GM18520 (cell line): Measurements from ENCODE around the gene SPSB1.

Experiments
- ATAC-seq: cut with Tn5 transposase; IDR thresholded peaks from one replicate; pipeline ENCODE4 v1.9.1; 2021; ENCODE audit not compliant: unreplicated experiment

The SPSB1 gene

GRCh38 chr1:9278585-9279153, 14.0 kb upstream of the SPSB1 start:
- no peak for ATAC-seq

GRCh38 chr1:9279172-9279840, 13.4 kb upstream of the SPSB1 start:
- ATAC-seq = no peak

DNA sequence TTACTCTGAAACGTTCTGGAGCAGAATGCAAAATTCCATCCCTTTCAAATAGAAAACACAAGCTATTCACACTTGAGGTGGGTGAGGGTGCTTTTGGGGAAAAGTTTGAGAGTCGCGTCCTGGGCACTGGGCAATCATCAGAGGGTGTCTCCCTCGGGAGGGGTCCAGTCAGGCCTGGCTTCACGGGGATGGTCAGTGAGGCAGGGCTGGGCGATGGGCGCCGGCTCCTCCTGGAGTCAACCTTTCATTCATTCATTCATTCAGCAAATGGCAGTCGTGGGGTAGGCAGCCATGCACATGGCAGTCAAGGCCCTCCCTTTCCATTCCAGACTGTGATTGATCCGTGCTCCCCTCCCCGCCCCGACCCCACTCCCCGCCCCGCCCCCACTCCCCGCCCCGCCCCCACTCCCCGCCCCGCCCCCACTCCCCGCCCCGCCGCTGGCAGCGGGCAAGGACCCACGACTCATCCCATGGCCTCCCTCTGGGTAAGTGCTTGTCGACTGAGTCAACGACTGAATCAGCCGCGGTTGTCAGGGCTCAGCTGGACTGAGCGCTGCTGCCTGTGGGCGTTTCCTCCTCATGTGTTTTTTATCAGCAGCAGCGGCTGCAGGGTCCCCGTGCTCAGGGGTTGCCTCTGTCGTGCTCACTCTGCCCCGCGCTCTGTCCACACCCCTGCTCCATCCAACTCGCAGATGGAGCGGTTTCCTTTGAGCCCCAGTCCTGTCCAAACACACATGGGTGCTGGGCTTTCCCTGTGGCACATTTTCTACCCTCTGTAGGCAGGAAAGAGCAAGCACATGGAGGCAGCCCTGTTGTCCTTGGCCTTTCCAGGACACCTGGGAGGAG, 12.5 kb upstream of the SPSB1 start:
- no peak for ATAC-seq

DNA sequence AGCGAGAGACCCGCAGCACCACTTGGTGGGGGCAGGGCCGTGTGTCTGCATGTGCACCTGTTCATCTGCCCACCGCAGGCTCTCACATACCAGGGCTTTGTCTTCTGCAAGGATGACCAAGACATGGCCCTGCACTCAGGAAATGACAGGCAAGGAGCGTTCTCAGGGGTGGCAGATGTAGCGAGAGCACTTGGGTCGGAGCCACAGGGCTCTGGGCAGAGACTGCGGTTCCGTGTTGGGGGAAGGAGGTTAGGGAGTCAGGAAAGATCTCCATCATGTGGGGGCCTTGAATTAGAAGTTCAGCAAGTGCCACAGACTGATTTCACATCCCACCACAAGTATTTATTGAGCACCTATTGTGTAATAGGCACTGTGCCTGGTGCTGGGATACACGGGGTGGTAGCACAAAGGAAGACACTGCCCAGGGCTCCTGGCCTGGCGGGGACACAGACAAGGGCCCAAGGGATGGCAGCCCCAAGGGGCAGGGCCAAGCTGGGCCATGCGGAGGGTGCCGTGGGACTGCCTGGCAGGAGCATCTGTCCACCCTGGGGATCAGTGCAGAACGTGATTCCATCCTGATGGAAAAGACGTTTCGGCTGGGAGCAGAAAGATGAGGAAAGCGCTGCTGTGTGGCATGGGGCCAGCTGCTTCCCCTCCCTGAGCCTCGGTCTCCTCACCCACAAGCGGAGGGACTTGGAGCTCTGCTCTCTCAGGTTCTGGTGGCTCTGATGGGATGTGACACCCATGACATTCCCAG, 11.4 kb upstream of the SPSB1 start:
- no peak for ATAC-seq

DNA sequence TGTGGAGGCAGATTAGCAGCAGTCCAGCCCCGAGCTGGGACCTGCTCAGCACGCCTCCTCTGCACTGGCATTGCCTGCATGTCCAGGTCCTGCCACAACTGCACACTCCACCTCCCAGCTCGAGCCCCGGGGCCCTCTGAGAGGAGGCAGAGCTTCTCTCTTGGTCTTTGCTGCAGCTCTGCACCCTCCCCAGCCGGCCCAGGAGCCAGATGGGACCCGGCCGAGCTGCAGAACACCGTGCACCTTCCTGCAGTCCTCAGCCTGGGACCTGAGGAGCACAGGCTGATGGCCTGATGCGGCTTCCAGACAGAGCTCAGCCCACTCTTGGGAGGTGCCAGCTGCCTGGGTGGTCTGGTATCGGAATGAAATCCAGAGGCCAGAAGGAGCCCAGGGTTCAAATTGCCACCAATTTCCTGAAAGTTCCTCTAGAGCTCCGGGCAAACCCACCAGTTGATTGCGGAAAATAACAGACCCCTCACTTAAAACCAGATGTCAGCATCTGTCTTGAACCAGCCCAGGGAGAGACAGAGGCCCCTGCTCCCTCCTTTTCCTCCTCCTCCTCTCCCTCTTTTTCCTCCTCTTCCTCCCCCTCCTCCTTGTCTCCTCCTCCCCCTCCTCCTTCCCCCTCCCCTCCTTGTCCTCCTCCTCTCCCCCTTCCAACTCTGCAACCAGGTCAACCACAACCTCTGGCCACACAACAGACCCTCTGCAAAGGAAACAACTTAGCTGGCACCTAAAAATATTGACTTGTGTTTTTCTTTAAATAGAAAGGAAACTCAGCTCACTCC, 10.6 kb upstream of the SPSB1 start:
- no peak for ATAC-seq

GRCh38 chr1:9282696-9282955, 10.1 kb upstream of the SPSB1 start:
- ATAC-seq = no peak

GRCh38 chr1:9284061-9284460, 8.6 kb upstream of the SPSB1 start:
- no peak for ATAC-seq

DNA sequence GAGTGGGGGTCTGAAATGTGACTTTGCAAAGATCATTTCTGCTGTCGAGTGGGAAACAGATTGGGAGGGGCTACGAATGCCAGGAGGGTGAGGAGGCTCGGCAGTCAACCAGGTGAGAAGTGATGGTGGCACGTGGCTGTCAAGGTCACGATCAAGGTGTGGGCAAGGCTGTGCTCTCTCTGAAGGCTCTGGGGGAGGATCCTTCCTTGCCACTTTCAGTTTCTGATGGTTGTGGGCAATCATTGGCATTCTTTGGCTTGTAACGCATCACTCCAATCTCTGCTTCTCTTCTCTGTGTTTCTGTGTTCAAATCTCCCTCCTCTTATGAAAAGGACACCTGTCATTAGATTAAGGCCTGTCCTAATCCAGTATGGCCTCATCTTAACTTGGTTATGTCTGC, 6.1 kb upstream of the SPSB1 start:
- ATAC-seq = no peak

- ATAC-seq = no peak
These were observed 3.6 kb upstream of the SPSB1 start for GRCh38 chr1:9289090-9289534.

GRCh38 chr1:9289711-9290485, 2.8 kb upstream of the SPSB1 start:
- no peak for ATAC-seq

GRCh38 chr1:9291914-9292360, 757 bp upstream of the SPSB1 start:
- no peak for ATAC-seq

DNA sequence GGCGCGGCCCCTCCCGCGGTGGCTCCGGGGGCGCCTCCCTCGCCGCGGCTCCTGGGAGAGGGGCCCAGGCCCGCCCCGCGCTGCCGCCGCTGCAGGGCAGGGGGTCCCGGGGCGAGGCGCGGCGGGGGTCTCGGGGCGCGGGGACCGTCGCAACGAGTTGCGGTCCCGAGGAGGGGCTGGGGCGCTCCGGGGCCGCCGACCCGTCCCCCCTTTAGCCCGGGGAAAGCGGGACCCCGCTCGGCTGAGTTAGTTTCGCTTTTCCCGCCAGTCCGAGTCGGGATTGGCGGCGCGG, 493 bp downstream of the SPSB1 start:
- no peak for ATAC-seq

DNA sequence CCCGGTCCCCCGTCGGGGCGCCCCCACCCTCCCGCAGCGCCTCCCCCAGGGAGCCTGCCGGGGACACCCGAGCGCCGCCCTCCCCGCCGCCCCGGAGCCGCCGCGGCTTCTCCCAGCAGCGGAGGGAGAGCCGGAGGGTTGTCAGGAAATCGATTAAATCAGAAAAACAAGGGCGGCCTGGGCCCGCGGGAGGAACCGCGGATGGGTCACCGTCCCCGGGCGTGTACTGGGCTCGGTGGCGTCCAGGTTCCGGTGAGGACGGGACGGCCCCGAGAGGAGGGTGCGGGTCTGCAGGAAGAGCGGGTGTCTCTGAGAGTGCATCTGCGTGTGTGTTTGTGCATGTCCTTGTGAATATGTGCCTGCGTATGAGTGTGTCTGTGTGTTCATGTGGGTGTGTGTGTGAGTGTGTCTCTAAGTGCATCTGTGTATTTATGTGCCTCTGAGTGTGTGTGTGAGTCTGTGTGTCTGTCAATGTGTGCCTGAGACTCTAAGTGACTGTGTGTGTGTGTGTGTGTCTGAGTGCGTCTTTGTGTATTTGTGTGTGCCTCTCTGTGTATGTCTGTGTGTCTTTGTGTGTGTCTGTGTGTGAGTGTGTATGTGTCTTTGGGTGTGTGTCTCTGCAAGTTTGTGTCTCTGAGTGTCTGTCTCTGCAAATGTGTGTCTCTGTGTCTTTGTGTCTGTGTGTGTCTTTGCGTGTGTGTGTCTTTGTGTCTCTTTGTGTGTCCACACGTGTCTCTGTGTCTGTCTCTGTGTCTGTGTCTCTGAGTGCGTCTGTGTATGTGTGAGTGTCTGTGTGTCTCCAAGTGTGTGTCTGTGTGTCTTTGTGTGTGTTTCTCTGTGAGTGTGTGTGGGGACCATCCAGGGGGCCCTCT, 1.1 kb downstream of the SPSB1 start:
- no peak for ATAC-seq

DNA sequence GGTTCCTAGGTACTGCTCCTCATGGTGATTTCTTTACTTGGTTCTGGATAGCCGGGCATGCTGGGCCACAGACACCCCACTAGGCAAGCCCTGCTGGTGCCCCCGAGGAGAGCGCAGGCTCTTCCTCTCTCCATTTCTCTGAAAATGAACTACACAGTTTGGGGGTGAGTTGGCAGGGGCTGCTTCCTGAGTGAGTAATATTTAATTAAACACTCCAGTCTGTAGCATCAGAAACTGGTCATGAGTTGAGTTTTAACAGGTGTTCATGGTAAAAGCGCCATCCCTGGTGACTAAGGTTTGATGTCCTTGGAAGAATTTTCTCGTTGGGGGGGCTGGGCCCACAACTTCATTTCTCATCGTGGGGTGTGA, 1.7 kb downstream of the SPSB1 start:
- no peak for ATAC-seq

DNA sequence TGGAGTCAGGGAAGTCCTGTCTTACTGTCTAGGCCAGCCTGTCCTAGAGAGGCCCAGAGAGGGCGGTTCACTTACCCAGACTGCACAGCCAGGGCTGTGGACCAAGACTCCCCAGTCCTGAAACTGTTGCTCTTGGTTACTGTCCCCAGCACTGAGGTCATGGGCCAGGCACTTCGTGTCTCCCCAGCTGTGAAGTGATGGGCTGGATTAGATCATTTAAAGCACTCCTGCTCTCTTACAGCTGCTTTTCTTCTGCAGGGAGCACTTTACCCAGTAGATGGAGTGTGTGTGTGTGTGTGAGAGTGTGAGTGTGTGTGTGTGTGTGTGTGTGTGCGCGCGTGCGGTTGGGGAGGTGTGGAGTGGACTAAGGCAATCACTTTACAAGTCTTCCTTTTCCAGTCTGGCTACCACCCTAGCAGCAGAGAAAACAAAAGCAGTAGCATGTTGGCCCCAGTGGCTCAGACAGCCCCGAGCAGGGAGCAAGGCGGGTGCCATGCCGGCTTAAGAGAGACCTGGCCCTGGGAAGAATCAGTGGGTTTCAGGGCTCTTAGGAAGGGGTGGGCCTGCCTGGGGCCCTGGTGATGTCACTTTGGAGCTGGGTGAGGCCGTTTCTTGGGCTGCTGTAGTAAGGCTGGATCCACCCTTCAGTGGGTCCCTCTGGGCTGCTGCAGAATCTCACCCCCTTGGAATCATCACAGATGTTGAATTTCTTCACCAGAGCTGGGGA, 2.4 kb downstream of the SPSB1 start:
- ATAC-seq = no peak

GRCh38 chr1:9295884-9296283, 3.2 kb downstream of the SPSB1 start:
- no peak for ATAC-seq

GRCh38 chr1:9296850-9297249, 4.2 kb downstream of the SPSB1 start:
- ATAC-seq = no peak

- ATAC-seq = no peak
These were observed 5.1 kb downstream of the SPSB1 start for GRCh38 chr1:9297831-9298230.

- no peak for ATAC-seq
These were observed 5.6 kb downstream of the SPSB1 start for GRCh38 chr1:9298282-9298681.
